H1 (cell line): ENCODE results near the gene HSFX2.
"Not testable (repeated sequence)": the region's sequence is repeated elsewhere in the genome, so short reads cannot be mapped to it uniquely, and the experiment has no call there.

ENCODE experiments used
- ASH2L ChIP-seq: fragments of 200-600, 300-600 bp; sonication (generic); IDR thresholded peaks from one replicate; pipeline ENCODE4 v1.7.1; 2017; ENCODE audit warnings: low read length
- ATF2 ChIP-seq: IDR thresholded peaks from 2 replicates; pipeline ENCODE4 v1.6.1; 2012; ENCODE audit warnings: low read length, inconsistent platforms
- CTCF ChIP-seq, 3 experiments: IDR thresholded peaks; 1 replicate in 2 of 3; 2 replicates in 1 of 3; pipeline versions ENCODE4 v1.5.1 to v1.6.1; 2011; ENCODE audit warnings: low read length in 3 of 3, mild to moderate bottlenecking in 3 of 3, inconsistent platforms in 2 of 3, low read depth in 1 of 3, moderate library complexity in 1 of 3; ENCODE audit not compliant: insufficient read depth in 1 of 3; ENCODE audit errors: control extremely low read depth in 1 of 3
- EP300 ChIP-seq, 2 experiments: IDR thresholded peaks; 1 replicate in 1 of 2; 2 replicates in 1 of 2; pipeline ENCODE4 v1.6.1; 2011 to 2012; ENCODE audit warnings: low read depth in 2 of 2, low read length in 2 of 2, mild to moderate bottlenecking in 2 of 2, borderline replicate concordance in 1 of 2, inconsistent platforms in 1 of 2, moderate library complexity in 1 of 2
- EZH2 ChIP-seq: fragments of 200-600 bp; sonication (generic); IDR thresholded peaks from 2 replicates; pipeline ENCODE4 v1.7.1; 2012; ENCODE audit warnings: low read depth, mild to moderate bottlenecking, moderate library complexity, low read length, inconsistent platforms; ENCODE audit not compliant: severe bottlenecking
- MAX ChIP-seq: IDR thresholded peaks from 2 replicates; pipeline ENCODE4 v1.6.1; 2012; ENCODE audit warnings: inconsistent platforms
- POLR2A ChIP-seq, 2 experiments: IDR thresholded peaks; 1 replicate in 1 of 2; 2 replicates in 1 of 2; pipeline ENCODE4 v1.6.1; 2011; ENCODE audit warnings: low read depth in 2 of 2, low read length in 2 of 2, mild to moderate bottlenecking in 2 of 2; ENCODE audit errors: control extremely low read depth in 1 of 2
- POLR2AphosphoS5 ChIP-seq: IDR thresholded peaks from 2 replicates; pipeline ENCODE4 v1.6.1; 2011; ENCODE audit warnings: low read depth, low read length
- RAD21 ChIP-seq, 2 experiments: IDR thresholded peaks in 1 of 2; conservative IDR thresholded peaks in 1 of 2; 2 replicates each; pipeline ENCODE4 v1.6.1; 2011; ENCODE audit warnings: low read depth in 2 of 2, low read length in 2 of 2, improper control_type of control experiment in 1 of 2, inconsistent platforms in 1 of 2, mild to moderate bottlenecking in 1 of 2, moderate library complexity in 1 of 2
- SIN3A ChIP-seq, 2 experiments: IDR thresholded peaks in 1 of 2; conservative IDR thresholded peaks in 1 of 2; 2 replicates each; pipeline ENCODE4 v1.6.1; 2011 to 2012; ENCODE audit warnings: low read length in 2 of 2, improper control_type of control experiment in 1 of 2, low read depth in 1 of 2, mild to moderate bottlenecking in 1 of 2
- SP4 ChIP-seq: IDR thresholded peaks from 2 replicates; pipeline ENCODE4 v1.6.1; 2012; ENCODE audit warnings: low read length, inconsistent platforms
- SUZ12 ChIP-seq: fragments of 200-600 bp; sonication (generic); IDR thresholded peaks from 2 replicates; pipeline ENCODE4 v1.6.1; 2012; ENCODE audit warnings: mild to moderate bottlenecking, inconsistent platforms, low read length, moderate library complexity, mixed read lengths
- TAF1 ChIP-seq: IDR thresholded peaks from 2 replicates; pipeline ENCODE4 v1.6.1; 2011; ENCODE audit warnings: mild to moderate bottlenecking, low read depth, low read length
- USF2 ChIP-seq: IDR thresholded peaks from 2 replicates; pipeline ENCODE4 v1.6.1; 2011; ENCODE audit warnings: low read length, improper control_type of control experiment

GRCh38 chrX:149590993-149591392, 4.1 kb downstream of the HSFX2 start:
- not testable (repeated sequence) for TF ChIP-seq POLR2A (IDR thresholded peaks at IDR 0.05; ENCODE audit: control extremely low read depth in 1 of 2, low read depth in 2 of 2, low read length in 2 of 2); CTCF (IDR thresholded peaks at IDR 0.05; ENCODE audit: control extremely low read depth in 1 of 3, insufficient read depth in 1 of 3, low read depth in 1 of 3, low read length in 3 of 3); POLR2AphosphoS5; SP4; EZH2; MAX; ATF2; SUZ12; RAD21 (IDR thresholded peaks at IDR 0.05 in 1 of 2, conservative IDR thresholded peaks at IDR 0.05 in 1 of 2; ENCODE audit: low read depth in 2 of 2, low read length in 2 of 2); USF2; EP300 (IDR thresholded peaks at IDR 0.05; ENCODE audit: borderline replicate concordance in 1 of 2, low read depth in 2 of 2, low read length in 2 of 2); SIN3A (conservative IDR thresholded peaks at IDR 0.05 in 1 of 2, IDR thresholded peaks at IDR 0.05 in 1 of 2; ENCODE audit: low read depth in 1 of 2, low read length in 2 of 2); ASH2L; TAF1
